Endodermal cell (in vitro differentiated cells): ENCODE measurements around the gene ARFGEF3. TPM values are rescaled to one million over a fixed set of nuclear protein-coding genes. Genes with fewer than 3 reads are reported as not detected.

ENCODE experiments used
- DNase-seq: peaks from one replicate; pipeline ENCODE4 v3.0.0-alpha.2; 2017
- H3K27ac ChIP-seq: 2 replicates; pipeline ENCODE4 v1.5.1; 2013; ENCODE audit warnings: mild to moderate bottlenecking, low read depth, low read length, moderate library complexity
- H3K27me3 ChIP-seq: 2 replicates; pipeline ENCODE4 v1.6.1; 2013; ENCODE audit warnings: mild to moderate bottlenecking, low read length, moderate library complexity; ENCODE audit not compliant: insufficient read depth, control insufficient read depth, poor library complexity, severe bottlenecking
- H3K36me3 ChIP-seq: 2 replicates; pipeline ENCODE4 v1.7.0; 2013; ENCODE audit warnings: mild to moderate bottlenecking, low read length, moderate library complexity; ENCODE audit not compliant: control insufficient read depth, insufficient read depth
- H3K4me1 ChIP-seq: one replicate; pipeline ENCODE4 v1.7.0; 2013; ENCODE audit warnings: low read length; ENCODE audit not compliant: control insufficient read depth, insufficient read depth
- H3K4me3 ChIP-seq: 2 replicates; pipeline ENCODE4 v1.5.1; 2013; ENCODE audit warnings: mild to moderate bottlenecking, low read length, moderate library complexity
- H3K9ac ChIP-seq: 2 replicates; pipeline ENCODE4 v1.6.1; 2013; ENCODE audit warnings: mild to moderate bottlenecking, low read length, moderate library complexity; ENCODE audit not compliant: poor library complexity, severe bottlenecking; ENCODE audit errors: extremely low read depth
- H3K9me3 ChIP-seq: 2 replicates; pipeline ENCODE4 v1.6.1; 2013; ENCODE audit warnings: mild to moderate bottlenecking, low read length, moderate library complexity; ENCODE audit not compliant: control insufficient read depth
- H3K27ac Mint-ChIP-seq: 2 replicates; pipeline ENCODE4 v1.8.0; 2020; ENCODE audit warnings: mixed read lengths
- H3K27me3 Mint-ChIP-seq: 2 replicates; pipeline ENCODE4 v1.8.0; 2021; ENCODE audit warnings: mild to moderate bottlenecking, mixed read lengths; ENCODE audit not compliant: insufficient read depth
- H3K36me3 Mint-ChIP-seq: 2 replicates; pipeline ENCODE4 v1.8.0; 2020; ENCODE audit warnings: low read depth, mixed read lengths
- H3K4me1 Mint-ChIP-seq: 2 replicates; pipeline ENCODE4 v1.8.0; 2020; ENCODE audit warnings: mixed read lengths
- H3K4me3 Mint-ChIP-seq: 2 replicates; pipeline ENCODE4 v1.8.0; 2020; ENCODE audit warnings: mild to moderate bottlenecking, moderate library complexity, mixed read lengths
- H3K9me3 Mint-ChIP-seq: 2 replicates; pipeline ENCODE4 v1.8.0; 2020; ENCODE audit warnings: mild to moderate bottlenecking, mixed read lengths
- WGBS, 2 experiments: methylation state at CpG; one replicate each; pipeline versions ENCODE4 v1.1.5 to v1.1.7; 2013; ENCODE audit warnings: missing lambda C conversion rate in 2 of 2, mixed read lengths in 1 of 2; ENCODE audit not compliant: insufficient coverage in 1 of 2, insufficient read length in 1 of 2; 5-methylcytosine and 5-hydroxymethylcytosine counted together
- total RNA-seq, 2 donors: library from RNA; stranded (reverse); fragmentation: NEBNext Ultra II Directional in 1 of 2; extraction: Animal tissue kit (Norgen Biotek cat#: 25700) in 1 of 2; gene quantifications; 2 replicates in 1 of 2; 3 replicates in 1 of 2; pipeline ENCODE4 v1.2.1, GENCODE V29; 2021
- TF ChIP-seq, protein P1 (sequence below): fragments of 200-600 bp; sonication (generic); conservative IDR thresholded peaks from 2 replicates; pipeline ENCODE4 v1.5.0; 2021; ENCODE audit warnings: antibody characterized with exemption, mild to moderate bottlenecking

ARFGEF3 gene
- total RNA-seq, 2 donors from 2014 or later, result 10.9 to 14.3 TPM

DNA sequence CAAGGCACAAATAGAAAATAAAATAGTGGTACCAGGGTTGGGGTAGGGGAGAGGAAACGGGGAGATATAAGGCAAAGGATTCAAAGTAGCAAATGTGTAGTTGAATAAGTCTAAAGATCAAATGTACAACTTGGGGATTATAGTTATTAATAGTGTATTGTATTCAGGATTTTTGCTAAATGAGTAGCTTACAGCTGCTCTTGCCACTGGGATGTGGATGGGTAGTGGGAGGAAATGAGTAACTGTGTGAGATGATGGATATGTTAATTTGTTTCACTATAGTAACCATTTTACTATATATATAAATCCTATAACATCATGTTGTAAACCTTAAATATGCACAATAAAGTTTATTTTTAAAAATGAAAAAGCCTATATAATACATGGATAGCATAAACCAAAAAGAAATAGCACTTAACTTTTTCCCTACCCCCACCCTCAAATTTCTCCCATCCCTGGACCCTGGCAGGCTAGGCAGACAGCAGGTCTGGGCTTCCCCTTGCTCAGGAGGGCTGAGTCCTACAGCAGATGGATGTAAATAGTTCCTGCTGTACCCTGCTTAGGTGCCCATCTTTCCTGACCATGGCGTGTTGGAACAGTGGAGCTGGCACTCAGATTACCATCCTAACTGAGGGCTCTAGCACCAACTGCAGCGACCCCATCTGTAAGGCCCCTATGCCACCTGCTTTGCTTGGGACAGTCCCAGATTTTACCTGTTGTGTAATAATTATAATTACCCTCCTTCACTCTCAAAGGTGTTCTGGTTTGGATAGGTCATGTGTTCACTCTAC is 85.1 kb downstream of the ARFGEF3 start:
- Histone ChIP-seq H3K27me3 (no peaks in the 10 kb centered on the region), H3K4me3 (no peak overlapping the region), H3K36me3 (peaks cover 38% of the 10 kb centered on the region), H3K4me1 (peaks cover 13% of the 10 kb centered on the region), H3K9me3 (peaks cover 4% of the 10 kb centered on the region), H3K27ac (no peak overlapping the region), H3K9ac (no peak overlapping the region)
- peaks cover 12% of the 10 kb centered on the region for H3K4me1 Mint-ChIP-seq
- WGBS, 2 experiments, result 97 to 100% methylated on average over 1 to 3 of the region's 3 CpGs
- no peak overlapping the region for H3K4me3 Mint-ChIP-seq
- DNase-seq, result no peak
- H3K36me3 Mint-ChIP-seq, result peaks cover 5% of the 10 kb centered on the region
- H3K27me3 Mint-ChIP-seq, result no peaks in the 10 kb centered on the region
- TF ChIP-seq, protein P1, sequence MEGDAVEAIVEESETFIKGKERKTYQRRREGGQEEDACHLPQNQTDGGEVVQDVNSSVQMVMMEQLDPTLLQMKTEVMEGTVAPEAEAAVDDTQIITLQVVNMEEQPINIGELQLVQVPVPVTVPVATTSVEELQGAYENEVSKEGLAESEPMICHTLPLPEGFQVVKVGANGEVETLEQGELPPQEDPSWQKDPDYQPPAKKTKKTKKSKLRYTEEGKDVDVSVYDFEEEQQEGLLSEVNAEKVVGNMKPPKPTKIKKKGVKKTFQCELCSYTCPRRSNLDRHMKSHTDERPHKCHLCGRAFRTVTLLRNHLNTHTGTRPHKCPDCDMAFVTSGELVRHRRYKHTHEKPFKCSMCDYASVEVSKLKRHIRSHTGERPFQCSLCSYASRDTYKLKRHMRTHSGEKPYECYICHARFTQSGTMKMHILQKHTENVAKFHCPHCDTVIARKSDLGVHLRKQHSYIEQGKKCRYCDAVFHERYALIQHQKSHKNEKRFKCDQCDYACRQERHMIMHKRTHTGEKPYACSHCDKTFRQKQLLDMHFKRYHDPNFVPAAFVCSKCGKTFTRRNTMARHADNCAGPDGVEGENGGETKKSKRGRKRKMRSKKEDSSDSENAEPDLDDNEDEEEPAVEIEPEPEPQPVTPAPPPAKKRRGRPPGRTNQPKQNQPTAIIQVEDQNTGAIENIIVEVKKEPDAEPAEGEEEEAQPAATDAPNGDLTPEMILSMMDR, result no peak
- H3K9me3 Mint-ChIP-seq, result no peaks in the 10 kb centered on the region
- H3K27ac Mint-ChIP-seq, result no peak overlapping the region

DNA sequence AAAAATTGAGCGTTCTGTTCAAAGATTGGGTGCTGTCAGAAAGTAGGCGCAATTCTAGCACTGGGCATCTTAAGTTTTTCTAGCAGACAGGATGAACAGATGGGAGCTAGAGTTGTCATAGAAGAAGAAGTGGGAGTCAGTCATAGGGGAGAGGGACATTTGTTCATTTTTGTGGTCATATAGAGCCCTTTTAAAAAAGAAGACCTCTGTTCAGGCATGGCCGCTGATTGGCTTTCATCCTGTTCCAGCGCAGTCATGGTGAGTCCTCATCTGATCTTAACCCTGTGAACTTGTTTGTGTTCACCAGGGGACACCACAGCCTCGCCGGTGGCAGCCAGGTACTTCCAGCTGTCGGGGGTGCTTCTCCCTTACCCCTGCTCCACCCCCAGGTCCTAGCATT is 86.3 kb downstream of the ARFGEF3 start:
- peaks cover 5% of the 10 kb centered on the region for H3K36me3 Mint-ChIP-seq
- no peaks in the 10 kb centered on the region for H3K27me3 Mint-ChIP-seq
- Histone ChIP-seq H3K4me3 (no peak overlapping the region), H3K27ac (no peak overlapping the region), H3K36me3 (peaks cover 32% of the 10 kb centered on the region), H3K9ac (no peak overlapping the region), H3K4me1 (peaks cover 3% of the 10 kb centered on the region), H3K27me3 (no peaks in the 10 kb centered on the region), H3K9me3 (peaks cover 4% of the 10 kb centered on the region)
- H3K27ac Mint-ChIP-seq, result no peak overlapping the region
- 95 to 100% methylated on average over 4 to 7 of the region's 7 CpGs for WGBS, 2 experiments
- TF ChIP-seq, protein P1, result no peak
- no peak overlapping the region for H3K4me3 Mint-ChIP-seq
- DNase-seq, result no peak
- H3K4me1 Mint-ChIP-seq, result peaks cover under 1% of the 10 kb centered on the region
- H3K9me3 Mint-ChIP-seq, result no peaks in the 10 kb centered on the region

DNA sequence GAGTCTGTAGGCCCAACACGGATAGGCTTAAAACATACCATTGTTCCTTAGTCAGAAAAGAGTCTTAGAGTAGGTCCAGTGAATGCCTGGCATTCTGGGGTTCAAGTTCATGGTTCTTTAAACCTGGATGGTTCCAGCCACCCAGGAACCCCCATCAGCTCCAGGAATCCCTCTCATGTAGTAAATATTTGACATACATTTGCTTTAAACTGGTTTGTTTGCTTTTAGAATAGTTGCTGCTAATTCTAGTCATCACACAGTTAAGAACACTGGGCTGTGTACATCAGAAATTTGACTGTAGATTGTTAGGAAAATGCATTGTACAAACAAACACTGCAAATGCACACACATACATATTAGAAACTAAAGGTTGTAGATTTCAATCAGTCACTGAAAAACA is 87.1 kb downstream of the ARFGEF3 start:
- Mint-ChIP-seq H3K27ac (no peak overlapping the region), H3K36me3 (peaks cover 5% of the 10 kb centered on the region), H3K9me3 (no peaks in the 10 kb centered on the region), H3K4me1 (no peaks in the 10 kb centered on the region), H3K4me3 (no peak overlapping the region), H3K27me3 (no peaks in the 10 kb centered on the region)
- DNase-seq, result no peak
- H3K27me3 ChIP-seq, result no peaks in the 10 kb centered on the region
- peaks cover 23% of the 10 kb centered on the region for H3K36me3 ChIP-seq
- no peak overlapping the region for H3K4me3 ChIP-seq
- H3K9me3 ChIP-seq, result peaks cover 4% of the 10 kb centered on the region
- H3K9ac ChIP-seq, result no peak overlapping the region
- H3K4me1 ChIP-seq, result no peaks in the 10 kb centered on the region
- H3K27ac ChIP-seq, result no peak overlapping the region
- WGBS, 2 experiments, result 87% methylated on average over 1 of the region's 1 CpG; no CpG with 5 or more reads in 1 of the 2 experiments
- TF ChIP-seq, protein P1, result no peak
